Suprapubic skin (tissue), 4 donors: ENCODE data around the gene CCDC85C. TPM values are rescaled to one million over a fixed set of nuclear protein-coding genes. Genes with fewer than 3 reads are reported as not detected.

ENCODE experiments used
- DNase-seq, 2 donors: peaks; one replicate each; pipeline ENCODE4 v3.0.0-alpha.2; 2019; ENCODE audit warnings: low spot score in 2 of 2
- H3K27ac ChIP-seq: fragments of 200-600 bp; sonication (generic); one replicate; pipeline ENCODE4 v1.5.1; 2019
- H3K27me3 ChIP-seq: fragments of 200-600 bp; sonication (generic); one replicate; pipeline ENCODE4 v1.5.1; 2019
- H3K36me3 ChIP-seq: fragments of 200-600 bp; sonication (generic); one replicate; pipeline ENCODE4 v1.5.1; 2019
- H3K4me1 ChIP-seq: fragments of 200-600 bp; sonication (generic); one replicate; pipeline ENCODE4 v1.5.1; 2019
- H3K4me3 ChIP-seq: fragments of 200-600 bp; sonication (generic); one replicate; pipeline ENCODE4 v1.5.1; 2019; ENCODE audit warnings: mild to moderate bottlenecking
- H3K9me3 ChIP-seq: fragments of 200-600 bp; sonication (generic); one replicate; pipeline ENCODE4 v1.5.1; 2019
- CTCF ChIP-seq, 2 donors: fragments of 200-600 bp in 1 of 2; fragments of 450-650 bp in 1 of 2; sonication (generic) in 1 of 2; IDR thresholded peaks; one replicate each; pipeline ENCODE4 v1.5.1; 2016 to 2019; ENCODE audit warnings: antibody characterized with exemption in 2 of 2, mild to moderate bottlenecking in 1 of 2, moderate library complexity in 1 of 2
- EP300 ChIP-seq: sonication (generic); formaldehyde crosslinking; IDR thresholded peaks from one replicate; pipeline ENCODE4 v1.6.1; 2017; ENCODE audit warnings: antibody characterized with exemption
- POLR2A ChIP-seq, 2 donors: fragments of 450-650 bp; IDR thresholded peaks; one replicate each; pipeline ENCODE4 v1.6.1; 2017; ENCODE audit warnings: antibody characterized with exemption in 2 of 2, mild to moderate bottlenecking in 2 of 2, moderate library complexity in 2 of 2
- POLR2AphosphoS5 ChIP-seq, 3 donors: sonication (generic); formaldehyde crosslinking; IDR thresholded peaks; one replicate each; pipeline ENCODE4 v1.6.1; 2017; ENCODE audit warnings: antibody characterized with exemption in 3 of 3
- WGBS: methylation state at CpG from one replicate; pipeline ENCODE4 v1.1.5; 2018; 5-methylcytosine and 5-hydroxymethylcytosine counted together
- total RNA-seq, 4 donors: library from RNA; depleted of rRNA; stranded (reverse); fragments of >200 nt; gene quantifications; one replicate each; pipeline ENCODE4 v1.1.0, GENCODE V29; 2016

CCDC85C gene
- total RNA-seq, 4 donors from 2014 or later: 18.8 to 53.2 (median 48.0) TPM

- TF ChIP-seq CTCF (IDR thresholded peaks at IDR 0.05) (no peak), POLR2A (IDR thresholded peaks at IDR 0.05) (no peak), EP300 (no peak), POLR2AphosphoS5 (IDR thresholded peaks at IDR 0.05) (no peak)
- Histone ChIP-seq H3K4me1 (peaks cover 10% of the 10 kb centered on the region), H3K9me3 (no peaks in the 10 kb centered on the region), H3K27me3 (no peaks in the 10 kb centered on the region), H3K27ac (no peak overlapping the region), H3K4me3 (no peak overlapping the region), H3K36me3 (peaks cover 2% of the 10 kb centered on the region)
- DNase-seq: no peak
- WGBS: no CpG with 5 or more reads among the region's 8 CpGs
Measured at GRCh38 chr14:99535448-99535847, 68.6 kb downstream of the CCDC85C start.

GRCh38 chr14:99534863-99535262, 69.1 kb downstream of the CCDC85C start:
- H3K4me1 ChIP-seq: peaks cover 8% of the 10 kb centered on the region
- H3K27ac ChIP-seq: no peak overlapping the region
- peaks cover 2% of the 10 kb centered on the region for H3K36me3 ChIP-seq
- no peak for DNase-seq
- H3K27me3 ChIP-seq: no peaks in the 10 kb centered on the region
- no peak for TF ChIP-seq POLR2A (IDR thresholded peaks at IDR 0.05)
- no peak for TF ChIP-seq POLR2AphosphoS5 (IDR thresholded peaks at IDR 0.05)
- no peak for TF ChIP-seq EP300
- TF ChIP-seq CTCF (IDR thresholded peaks at IDR 0.05): no peak
- H3K9me3 ChIP-seq: no peaks in the 10 kb centered on the region
- WGBS: 84% methylated on average over 3 of the region's 13 CpGs
- no peak overlapping the region for H3K4me3 ChIP-seq

- H3K4me3 ChIP-seq: no peak overlapping the region
- WGBS: 91% methylated on average over 6 of the region's 6 CpGs
- no peak overlapping the region for H3K27ac ChIP-seq
- no peaks in the 10 kb centered on the region for H3K27me3 ChIP-seq
- H3K36me3 ChIP-seq: peaks cover 2% of the 10 kb centered on the region
- no peak for TF ChIP-seq EP300
- no peak for TF ChIP-seq POLR2A (IDR thresholded peaks at IDR 0.05)
- no peak for TF ChIP-seq POLR2AphosphoS5 (IDR thresholded peaks at IDR 0.05)
- no peak for TF ChIP-seq CTCF (IDR thresholded peaks at IDR 0.05)
- H3K9me3 ChIP-seq: no peaks in the 10 kb centered on the region
- DNase-seq: no peak
- H3K4me1 ChIP-seq: peaks cover 8% of the 10 kb centered on the region
Measured at GRCh38 chr14:99534333-99534732, 69.7 kb downstream of the CCDC85C start.

GRCh38 chr14:99532310-99532709, 71.7 kb downstream of the CCDC85C start:
- H3K4me1 ChIP-seq: peaks cover 5% of the 10 kb centered on the region
- 80% methylated on average over 3 of the region's 5 CpGs for WGBS
- TF ChIP-seq POLR2A (IDR thresholded peaks at IDR 0.05): no peak
- H3K27ac ChIP-seq: no peak overlapping the region
- H3K36me3 ChIP-seq: peaks cover 2% of the 10 kb centered on the region
- H3K9me3 ChIP-seq: no peaks in the 10 kb centered on the region
- no peaks in the 10 kb centered on the region for H3K27me3 ChIP-seq
- no peak for DNase-seq
- H3K4me3 ChIP-seq: no peak overlapping the region

- DNase-seq: no peak
- no peaks in the 10 kb centered on the region for H3K9me3 ChIP-seq
- peaks cover 2% of the 10 kb centered on the region for H3K36me3 ChIP-seq
- H3K27me3 ChIP-seq: no peaks in the 10 kb centered on the region
- no peak overlapping the region for H3K27ac ChIP-seq
- no peak overlapping the region for H3K4me3 ChIP-seq
- 54% methylated on average over 14 of the region's 14 CpGs for WGBS
- TF ChIP-seq EP300 (no peak), POLR2A (IDR thresholded peaks at IDR 0.05) (no peak)
- peaks cover 5% of the 10 kb centered on the region for H3K4me1 ChIP-seq
Measured at GRCh38 chr14:99531251-99532096, 72.5 kb downstream of the CCDC85C start.

GRCh38 chr14:99530407-99531155, 73.4 kb downstream of the CCDC85C start:
- Histone ChIP-seq H3K36me3 (no peaks in the 10 kb centered on the region), H3K27me3 (no peaks in the 10 kb centered on the region), H3K4me1 (peaks cover 5% of the 10 kb centered on the region), H3K4me3 (no peak overlapping the region), H3K27ac (no peak overlapping the region), H3K9me3 (no peaks in the 10 kb centered on the region)
- TF ChIP-seq POLR2AphosphoS5 (IDR thresholded peaks at IDR 0.05) (no peak), EP300 (no peak), POLR2A (IDR thresholded peaks at IDR 0.05) (no peak)
- no peak for DNase-seq
- WGBS: 92% methylated on average over 17 of the region's 19 CpGs
